IMR-90 (cell line): ENCODE data around the gene PSMC5.

Experiments used
- CHD1 ChIP-seq: IDR thresholded peaks from 2 replicates; pipeline ENCODE4 v1.6.1; 2012; ENCODE audit warnings: low read depth, low read length, improper control_type of control experiment
- MAFK ChIP-seq: IDR thresholded peaks from 2 replicates; pipeline ENCODE4 v1.6.1; 2012; ENCODE audit warnings: low read depth, low read length, improper control_type of control experiment
- MAZ ChIP-seq: IDR thresholded peaks from 2 replicates; pipeline ENCODE4 v1.6.1; 2012; ENCODE audit warnings: low read depth, mild to moderate bottlenecking, low read length, improper control_type of control experiment, moderate library complexity, borderline replicate concordance
- MXI1 ChIP-seq: IDR thresholded peaks from 2 replicates; pipeline ENCODE4 v1.6.1; 2012; ENCODE audit warnings: low read depth, mild to moderate bottlenecking, low read length, moderate library complexity, borderline replicate concordance
- POLR2A ChIP-seq: IDR thresholded peaks from 2 replicates; pipeline ENCODE4 v1.6.1; 2012; ENCODE audit warnings: mild to moderate bottlenecking, low read depth, low read length
- RAD21 ChIP-seq: IDR thresholded peaks from 2 replicates; pipeline ENCODE4 v1.6.1; 2012; ENCODE audit warnings: low read length, improper control_type of control experiment
- SMC3 ChIP-seq: fragments of 150-350 bp; IDR thresholded peaks from 2 replicates; pipeline ENCODE4 v1.6.1; 2016; ENCODE audit warnings: low read depth, mild to moderate bottlenecking, antibody characterized with exemption, low read length, moderate library complexity
- TF ChIP-seq, protein P1 (sequence below): conservative IDR thresholded peaks from 2 replicates; pipeline ENCODE4 v1.5.1; 2012; ENCODE audit warnings: mild to moderate bottlenecking, low read depth, low read length, improper control_type of control experiment
- TF ChIP-seq, protein P2 (sequence below): fragments of 150-350 bp; IDR thresholded peaks from 2 replicates; pipeline ENCODE4 v1.6.1; 2016; ENCODE audit warnings: low read depth, mild to moderate bottlenecking, low read length, moderate library complexity, borderline replicate concordance

DNA sequence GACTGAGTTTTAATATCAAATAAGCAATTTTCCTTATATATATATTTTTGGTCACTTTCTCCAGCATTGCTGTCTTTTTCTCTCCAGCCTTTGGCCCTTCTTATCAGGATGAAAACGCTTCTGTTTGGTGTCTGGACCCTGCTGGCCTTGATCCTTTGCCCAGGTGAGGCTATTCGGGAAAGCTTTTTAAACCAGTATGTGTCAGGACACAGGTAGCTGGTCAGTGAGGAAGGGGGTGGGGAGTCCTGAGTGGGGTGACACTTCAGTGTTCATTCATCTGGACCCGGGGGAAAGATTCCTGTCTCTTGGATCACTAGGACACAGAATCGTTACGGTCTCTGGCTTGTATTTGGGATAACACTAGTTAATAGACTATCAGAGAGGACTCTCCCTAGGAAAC, 27.5 kb downstream of the PSMC5 start:
- TF ChIP-seq, protein P1, sequence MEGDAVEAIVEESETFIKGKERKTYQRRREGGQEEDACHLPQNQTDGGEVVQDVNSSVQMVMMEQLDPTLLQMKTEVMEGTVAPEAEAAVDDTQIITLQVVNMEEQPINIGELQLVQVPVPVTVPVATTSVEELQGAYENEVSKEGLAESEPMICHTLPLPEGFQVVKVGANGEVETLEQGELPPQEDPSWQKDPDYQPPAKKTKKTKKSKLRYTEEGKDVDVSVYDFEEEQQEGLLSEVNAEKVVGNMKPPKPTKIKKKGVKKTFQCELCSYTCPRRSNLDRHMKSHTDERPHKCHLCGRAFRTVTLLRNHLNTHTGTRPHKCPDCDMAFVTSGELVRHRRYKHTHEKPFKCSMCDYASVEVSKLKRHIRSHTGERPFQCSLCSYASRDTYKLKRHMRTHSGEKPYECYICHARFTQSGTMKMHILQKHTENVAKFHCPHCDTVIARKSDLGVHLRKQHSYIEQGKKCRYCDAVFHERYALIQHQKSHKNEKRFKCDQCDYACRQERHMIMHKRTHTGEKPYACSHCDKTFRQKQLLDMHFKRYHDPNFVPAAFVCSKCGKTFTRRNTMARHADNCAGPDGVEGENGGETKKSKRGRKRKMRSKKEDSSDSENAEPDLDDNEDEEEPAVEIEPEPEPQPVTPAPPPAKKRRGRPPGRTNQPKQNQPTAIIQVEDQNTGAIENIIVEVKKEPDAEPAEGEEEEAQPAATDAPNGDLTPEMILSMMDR: no peak
- TF ChIP-seq SMC3 (no peak), CHD1 (no peak), MXI1 (no peak), POLR2A (no peak), MAZ (no peak), MAFK (no peak), RAD21 (no peak)
- TF ChIP-seq, protein P2, sequence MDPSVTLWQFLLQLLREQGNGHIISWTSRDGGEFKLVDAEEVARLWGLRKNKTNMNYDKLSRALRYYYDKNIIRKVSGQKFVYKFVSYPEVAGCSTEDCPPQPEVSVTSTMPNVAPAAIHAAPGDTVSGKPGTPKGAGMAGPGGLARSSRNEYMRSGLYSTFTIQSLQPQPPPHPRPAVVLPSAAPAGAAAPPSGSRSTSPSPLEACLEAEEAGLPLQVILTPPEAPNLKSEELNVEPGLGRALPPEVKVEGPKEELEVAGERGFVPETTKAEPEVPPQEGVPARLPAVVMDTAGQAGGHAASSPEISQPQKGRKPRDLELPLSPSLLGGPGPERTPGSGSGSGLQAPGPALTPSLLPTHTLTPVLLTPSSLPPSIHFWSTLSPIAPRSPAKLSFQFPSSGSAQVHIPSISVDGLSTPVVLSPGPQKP: no peak
